DOHH2 (cell line): ENCODE results near the gene B3GALNT1.

Experiments
- EZH2phosphoT487 ChIP-seq: fragments of 200-600 bp; sonication (generic); IDR thresholded peaks from 2 replicates; pipeline ENCODE4 v1.6.1; 2017; ENCODE audit warnings: borderline replicate concordance, mild to moderate bottlenecking, antibody characterized with exemption, low read length, moderate library complexity, mixed read lengths
- TF ChIP-seq, protein P1 (sequence below): fragments of 200-600 bp; sonication (generic); IDR thresholded peaks from one replicate; pipeline ENCODE4 v1.5.1; 2014; ENCODE audit warnings: antibody characterized with exemption, mild to moderate bottlenecking, low read depth, low read length; ENCODE audit not compliant: poor library complexity, severe bottlenecking

DNA sequence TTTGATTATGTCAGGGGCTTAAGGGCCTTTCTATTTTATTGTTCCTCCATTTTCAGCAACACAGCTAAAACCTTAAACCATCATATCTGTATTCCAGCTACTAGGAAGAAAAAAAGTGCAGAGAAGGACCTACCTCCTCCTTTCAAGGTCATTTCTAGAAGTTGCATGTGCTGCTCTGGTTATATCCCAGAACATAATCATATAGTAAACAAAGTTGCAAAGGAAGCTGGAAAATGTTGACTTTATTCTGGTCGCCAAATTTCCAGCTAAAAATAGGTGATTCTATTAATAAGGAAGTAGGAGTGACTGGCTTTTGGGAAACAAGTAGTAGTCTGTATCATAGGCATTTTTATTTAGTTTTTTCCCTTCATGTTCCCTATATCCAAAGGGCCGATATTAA is 21.3 kb upstream of the B3GALNT1 start:
- TF ChIP-seq, protein P1, sequence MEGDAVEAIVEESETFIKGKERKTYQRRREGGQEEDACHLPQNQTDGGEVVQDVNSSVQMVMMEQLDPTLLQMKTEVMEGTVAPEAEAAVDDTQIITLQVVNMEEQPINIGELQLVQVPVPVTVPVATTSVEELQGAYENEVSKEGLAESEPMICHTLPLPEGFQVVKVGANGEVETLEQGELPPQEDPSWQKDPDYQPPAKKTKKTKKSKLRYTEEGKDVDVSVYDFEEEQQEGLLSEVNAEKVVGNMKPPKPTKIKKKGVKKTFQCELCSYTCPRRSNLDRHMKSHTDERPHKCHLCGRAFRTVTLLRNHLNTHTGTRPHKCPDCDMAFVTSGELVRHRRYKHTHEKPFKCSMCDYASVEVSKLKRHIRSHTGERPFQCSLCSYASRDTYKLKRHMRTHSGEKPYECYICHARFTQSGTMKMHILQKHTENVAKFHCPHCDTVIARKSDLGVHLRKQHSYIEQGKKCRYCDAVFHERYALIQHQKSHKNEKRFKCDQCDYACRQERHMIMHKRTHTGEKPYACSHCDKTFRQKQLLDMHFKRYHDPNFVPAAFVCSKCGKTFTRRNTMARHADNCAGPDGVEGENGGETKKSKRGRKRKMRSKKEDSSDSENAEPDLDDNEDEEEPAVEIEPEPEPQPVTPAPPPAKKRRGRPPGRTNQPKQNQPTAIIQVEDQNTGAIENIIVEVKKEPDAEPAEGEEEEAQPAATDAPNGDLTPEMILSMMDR: no peak
- TF ChIP-seq EZH2phosphoT487: no peak
